Motor neuron (in vitro differentiated cells): Measurements from ENCODE around the gene ERBB2. TPM values are rescaled to one million over a fixed set of nuclear protein-coding genes. Genes with fewer than 3 reads are reported as not detected.

Source experiments
- ATAC-seq, 8 experiments: fragments of 200-7000 bp; cut with Tn5 transposase; replicated peaks in 6 of 8; 2 replicates each; pipeline ENCODE4 v1.8.0; 2021; ENCODE audit warnings: mild to moderate bottlenecking in 8 of 8, moderate library complexity in 8 of 8
- H3K27ac ChIP-seq, 2 donors: fragments of 250-450 bp; sonication (Bioruptor Pico); 2 replicates each; pipeline ENCODE4 v1.9.0; 2021; ENCODE audit warnings: antibody characterized with exemption in 2 of 2, mild to moderate bottlenecking in 2 of 2, moderate library complexity in 1 of 2
- H3K4me1 ChIP-seq, 2 donors: fragments of 250-450 bp; sonication (Bioruptor Pico); replicated peaks in 1 of 2; 2 replicates each; pipeline ENCODE4 v1.6.1; 2021; ENCODE audit warnings: antibody characterized with exemption in 2 of 2, mild to moderate bottlenecking in 2 of 2, moderate library complexity in 1 of 2
- H3K4me3 ChIP-seq, 5 donors: fragments of 250-450 bp; sonication (Bioruptor Pico); 2 replicates each; pipeline ENCODE4 v1.9.0; 2021; ENCODE audit warnings: antibody characterized with exemption in 5 of 5, mild to moderate bottlenecking in 5 of 5, moderate library complexity in 4 of 5
- WGBS, 10 experiments: fragments of 450-650 bp; shearing (Covaris generic); methylation state at CpG; one replicate each; pipeline ENCODE4 v1.0.0; 2022; 5-methylcytosine and 5-hydroxymethylcytosine counted together
- in situ Hi-C, 9 experiments: fragments of 400-800 bp; cut with MboI; loops; one replicate each; pipeline ENCODE4 v1.15.0; 2021; ENCODE audit warnings: low sequenced_read_pairs in 9 of 9, low pct_unique_long_range_greater_than_20kb in 2 of 9; ENCODE audit not compliant: unreplicated experiment in 9 of 9
- total RNA-seq, 8 experiments: library from RNA; unstranded; fragments of 300-600 nt; gene quantifications; 2 replicates each; pipeline versions ENCODE4 v1.2.3 to v1.2.4, GENCODE V29; 2022

The ERBB2 gene
- total RNA-seq, 8 experiments from 2014 or later = 7.0 to 54.7 (median 15.9) TPM

DNA sequence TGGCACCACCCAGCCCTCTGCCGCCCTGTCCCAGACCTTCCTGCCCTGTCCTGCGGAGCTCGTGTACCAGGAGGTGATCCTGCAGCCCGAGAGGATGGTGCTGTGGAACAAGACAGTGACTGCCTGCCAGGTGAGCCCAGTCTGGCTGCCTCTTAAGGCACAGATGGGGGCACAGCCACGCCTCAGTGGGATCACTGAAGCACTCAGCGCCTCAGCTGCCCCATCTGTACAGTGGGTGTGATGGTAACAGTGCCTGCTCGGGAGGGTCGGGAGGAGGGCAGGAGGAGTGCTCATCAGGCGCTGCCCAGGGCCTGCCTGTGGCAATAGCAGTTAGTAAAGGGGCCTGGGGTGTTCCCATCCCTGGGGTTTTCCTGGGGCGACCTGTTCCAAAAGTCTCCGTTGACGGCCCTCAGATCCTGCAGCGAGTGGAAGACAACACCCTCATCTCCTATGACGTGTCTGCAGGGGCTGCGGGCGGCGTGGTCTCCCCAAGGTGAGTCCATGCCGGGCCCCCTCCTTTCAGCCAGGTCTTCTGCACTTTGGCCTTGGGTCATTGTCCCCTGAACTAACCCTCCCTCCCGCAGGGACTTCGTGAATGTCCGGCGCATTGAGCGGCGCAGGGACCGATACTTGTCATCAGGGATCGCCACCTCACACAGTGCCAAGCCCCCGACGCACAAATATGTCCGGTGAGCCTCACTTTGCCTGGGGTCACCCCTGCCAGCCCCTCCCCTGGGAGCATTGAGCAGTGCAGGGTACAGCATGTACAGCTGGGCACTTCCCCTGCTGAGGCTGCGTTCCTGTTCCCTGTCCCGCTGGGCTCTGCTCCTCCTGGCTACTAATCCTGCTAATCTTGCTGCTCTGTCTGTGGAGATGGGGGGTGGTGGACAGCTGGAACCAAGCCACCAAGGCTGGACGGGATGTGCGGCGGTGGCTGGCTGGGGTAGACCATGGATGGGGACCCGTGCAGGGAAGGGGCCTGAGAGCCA is 39.2 kb upstream of the ERBB2 start:
- WGBS, 10 experiments = 60 to 100% (median 93%) methylated on average over 2 to 11 of the region's 35 CpGs; no CpG with 5 or more reads in 5 of the 10 experiments
- ATAC-seq = no peak
- H3K27ac ChIP-seq = no peak overlapping the region
- in situ Hi-C loops = no loop called here
- peaks cover 10 to 31% of the 10 kb centered on the region in 2 donors for H3K4me1 ChIP-seq
- no peak overlapping the region for H3K4me3 ChIP-seq

DNA sequence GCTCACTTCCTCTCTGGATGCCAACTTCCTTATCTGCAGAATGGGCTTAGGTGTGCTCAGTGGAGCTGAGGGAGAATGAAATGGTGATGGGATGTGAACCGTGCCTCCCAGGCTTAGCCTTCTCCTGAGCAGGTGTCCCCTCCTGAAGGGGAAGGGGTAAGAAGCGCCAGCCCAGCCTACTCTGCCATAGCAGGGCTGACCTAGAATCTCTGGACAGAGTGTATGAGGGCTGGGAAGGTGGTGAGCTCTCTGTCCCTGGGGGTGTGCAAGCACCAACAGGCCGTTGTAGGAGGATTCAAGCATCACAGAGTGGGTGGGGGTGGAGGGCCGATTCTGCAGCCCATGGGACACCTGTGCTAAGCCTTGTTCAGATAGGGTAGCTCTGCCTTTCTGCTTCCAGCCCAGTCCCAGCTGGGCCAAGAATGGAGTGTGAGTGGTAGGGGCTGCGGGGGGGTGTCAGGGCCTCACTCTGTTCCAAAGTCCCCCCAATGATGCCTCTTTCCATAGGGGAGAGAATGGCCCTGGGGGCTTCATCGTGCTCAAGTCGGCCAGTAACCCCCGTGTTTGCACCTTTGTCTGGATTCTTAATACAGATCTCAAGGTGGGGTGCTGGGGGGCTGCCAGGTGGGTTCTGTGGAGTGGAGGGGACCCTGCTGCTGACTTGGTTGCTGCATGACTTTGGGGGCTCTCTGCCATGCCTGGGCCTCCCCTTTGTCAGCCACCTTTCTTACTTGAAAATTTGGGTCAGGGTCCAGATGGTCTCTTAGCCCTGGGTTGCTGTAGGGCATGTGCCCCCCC is 37.9 kb upstream of the ERBB2 start:
- in situ Hi-C loops = no loop called here
- no peak for ATAC-seq
- no peak overlapping the region for H3K27ac ChIP-seq
- WGBS, 10 experiments = 40 to 80% (median 73%) methylated on average over 1 to 3 of the region's 8 CpGs; no CpG with 5 or more reads in 7 of the 10 experiments
- peaks cover 8 to 35% of the 10 kb centered on the region in 2 donors for H3K4me1 ChIP-seq
- H3K4me3 ChIP-seq = no peak overlapping the region

DNA sequence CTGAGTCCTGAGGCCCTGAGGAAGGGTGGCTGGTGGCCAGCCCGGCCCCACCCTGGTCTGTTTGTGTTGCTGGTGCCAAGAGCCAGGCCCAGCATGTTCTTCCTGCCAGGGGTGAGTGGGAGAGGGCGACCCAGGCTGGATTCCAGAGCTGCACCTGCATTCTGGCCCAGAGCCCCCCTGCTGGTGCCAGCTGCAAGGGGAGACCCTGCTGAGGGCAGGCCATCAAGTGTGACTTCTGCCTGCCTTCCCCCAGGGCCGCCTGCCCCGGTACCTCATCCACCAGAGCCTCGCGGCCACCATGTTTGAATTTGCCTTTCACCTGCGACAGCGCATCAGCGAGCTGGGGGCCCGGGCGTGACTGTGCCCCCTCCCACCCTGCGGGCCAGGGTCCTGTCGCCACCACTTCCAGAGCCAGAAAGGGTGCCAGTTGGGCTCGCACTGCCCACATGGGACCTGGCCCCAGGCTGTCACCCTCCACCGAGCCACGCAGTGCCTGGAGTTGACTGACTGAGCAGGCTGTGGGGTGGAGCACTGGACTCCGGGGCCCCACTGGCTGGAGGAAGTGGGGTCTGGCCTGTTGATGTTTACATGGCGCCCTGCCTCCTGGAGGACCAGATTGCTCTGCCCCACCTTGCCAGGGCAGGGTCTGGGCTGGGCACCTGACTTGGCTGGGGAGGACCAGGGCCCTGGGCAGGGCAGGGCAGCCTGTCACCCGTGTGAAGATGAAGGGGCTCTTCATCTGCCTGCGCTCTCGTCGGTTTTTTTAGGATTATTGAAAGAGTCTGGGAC is 37.1 kb upstream of the ERBB2 start:
- peak in 4 of 8 experiments; percentile 3 to 9 (median 8) for ATAC-seq
- Histone ChIP-seq H3K4me1 (peaks cover 14 to 43% of the 10 kb centered on the region in 2 donors), H3K27ac (peak overlapping the region in 1 of 2 donors; percentile 23), H3K4me3 (no peak overlapping the region)
- in situ Hi-C loops = no loop called here
- 70 to 100% methylated on average over 1 to 2 of the region's 22 CpGs; no CpG with 5 or more reads in 8 of the 10 experiments for WGBS, 10 experiments

DNA sequence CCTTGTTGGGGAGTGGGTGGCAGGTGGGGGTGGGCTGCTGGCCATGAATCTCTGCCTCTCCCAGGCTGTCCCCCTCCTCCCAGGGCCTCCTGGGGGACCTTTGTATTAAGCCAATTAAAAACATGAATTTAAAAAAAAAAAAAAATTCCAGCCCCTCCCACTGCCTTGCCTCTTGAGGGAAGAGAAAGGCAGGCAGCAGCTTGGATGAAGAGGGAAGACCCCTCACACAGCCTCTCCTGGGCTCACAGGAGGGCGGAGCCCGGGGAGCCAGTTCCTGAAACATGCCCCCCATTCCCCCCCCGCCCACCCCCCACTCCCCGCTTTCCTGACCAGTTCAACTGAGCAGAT is 36.5 kb upstream of the ERBB2 start:
- Histone ChIP-seq H3K4me3 (no peak overlapping the region), H3K4me1 (peaks cover 14 to 47% of the 10 kb centered on the region in 2 donors), H3K27ac (no peak overlapping the region)
- ATAC-seq = peak in 4 of 8 experiments; percentile 2 to 8 (median 4)
- in situ Hi-C loops = no loop called here
- no CpG with 5 or more reads among the region's 4 CpGs for WGBS, 10 experiments

DNA sequence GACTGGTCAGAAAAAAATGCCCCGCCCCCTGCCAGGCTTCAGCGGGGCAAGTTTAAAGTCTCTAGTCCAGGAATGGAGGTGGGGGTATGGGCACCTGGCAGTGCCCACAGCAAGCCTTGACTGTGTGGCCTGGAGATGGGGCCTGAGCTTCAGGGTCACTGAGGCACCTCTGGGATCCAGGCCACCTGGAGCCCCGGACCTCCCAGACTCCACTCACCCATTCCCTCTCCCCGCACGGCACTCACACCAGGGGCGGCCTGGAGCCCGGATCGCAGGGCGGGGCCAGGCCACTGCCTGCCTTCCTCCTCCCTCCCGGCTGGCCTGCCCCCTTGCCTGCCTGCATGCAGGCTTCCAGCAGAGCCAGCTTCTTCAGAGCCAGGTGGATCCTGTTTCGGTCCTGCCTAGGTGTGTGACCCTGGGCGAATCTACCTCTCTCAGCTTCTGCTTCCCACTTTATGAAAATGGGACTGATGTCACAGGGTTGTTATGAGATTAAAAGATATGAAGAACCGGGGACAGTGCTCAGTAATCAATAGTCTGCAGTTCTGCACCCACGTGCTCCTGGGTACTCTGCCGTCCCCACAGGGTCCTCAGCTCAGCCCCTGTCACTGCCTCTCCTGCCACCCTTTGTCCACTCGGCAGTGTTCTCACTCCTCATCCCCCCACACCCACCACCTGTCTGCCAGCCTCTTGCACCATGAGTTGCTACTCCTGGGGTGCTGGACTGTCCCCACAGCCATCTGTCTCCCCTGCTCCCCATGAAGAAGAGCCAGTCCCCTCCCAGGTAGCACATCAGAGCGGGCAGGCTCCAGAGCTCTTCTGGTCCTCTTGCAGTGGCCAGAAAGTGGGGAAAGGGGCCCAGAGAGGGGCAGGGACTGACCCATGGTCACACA is 35.9 kb upstream of the ERBB2 start:
- 10 to 100% (median 43%) methylated on average over 1 to 6 of the region's 17 CpGs; no CpG with 5 or more reads in 3 of the 10 experiments for WGBS, 10 experiments
- ATAC-seq = peak in 3 of 8 experiments; percentile 52 to 59 (median 58)
- Histone ChIP-seq H3K4me1 (peaks cover 16 to 52% of the 10 kb centered on the region in 2 donors), H3K27ac (no peak overlapping the region), H3K4me3 (no peak overlapping the region)
- in situ Hi-C loops = no loop called here

DNA sequence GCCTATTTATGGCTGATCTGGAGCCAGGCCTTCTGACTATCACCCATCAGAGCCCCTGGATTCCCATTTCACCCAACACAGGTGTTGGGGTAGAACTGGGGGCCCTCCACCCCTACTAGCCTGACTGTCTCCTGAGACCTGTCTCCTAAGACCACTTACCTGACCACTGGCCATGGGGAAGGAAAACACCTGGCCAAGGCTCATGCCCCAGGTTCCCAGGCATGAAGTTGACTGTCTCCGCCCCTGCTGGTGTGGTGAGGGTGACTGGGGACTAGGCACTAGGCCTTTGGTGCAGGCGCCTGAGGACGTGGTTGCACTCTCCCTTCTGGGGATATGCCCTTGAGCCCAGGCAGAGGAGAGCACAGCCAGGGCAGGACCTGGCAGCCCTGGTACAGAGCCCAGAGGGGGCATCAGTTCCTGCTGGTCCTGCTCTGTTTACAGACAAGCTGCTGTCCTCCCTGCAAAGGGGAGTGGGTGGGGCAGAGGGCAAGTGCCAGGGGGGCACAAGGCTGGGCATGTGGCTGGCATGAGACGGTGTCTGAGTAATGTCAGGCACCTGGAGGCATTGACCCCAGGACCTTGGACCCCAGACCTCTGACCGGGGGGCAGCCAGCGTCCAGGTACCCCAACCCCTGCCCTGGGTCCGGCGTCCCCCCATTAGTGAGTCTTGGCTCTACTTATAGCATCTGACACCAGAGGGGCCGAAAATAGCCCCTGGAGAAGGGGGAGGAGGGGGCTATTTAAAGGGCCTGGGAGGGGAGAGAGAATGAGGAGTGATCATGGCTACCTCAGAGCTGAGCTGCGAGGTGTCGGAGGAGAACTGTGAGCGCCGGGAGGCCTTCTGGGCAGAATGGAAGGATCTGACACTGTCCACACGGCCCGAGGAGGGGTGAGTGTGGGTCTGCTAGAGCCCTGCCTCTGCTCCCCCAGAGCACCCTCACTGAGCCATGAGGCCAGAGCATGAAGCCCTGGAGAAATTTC is 35.0 kb upstream of the ERBB2 start, which contains the start of gene TCAP:
TSS of gene TCAP (plus strand) at position 769 of the 981 bp plus-strand sequence. CDS start at position 780, 11 bp downstream.
- peak in 4 of 8 experiments; percentile 2 to 9 (median 4) for ATAC-seq
- Histone ChIP-seq H3K4me3 (no peak within 1 kb of the TSS), H3K27ac (no peak within 1 kb of the TSS), H3K4me1 (peaks cover 19 to 58% of the 10 kb centered on the region in 2 donors)
- WGBS, 10 experiments = 55% methylated on average over 2 of the region's 15 CpGs; no CpG with 5 or more reads in 9 of the 10 experiments
- in situ Hi-C loops = no loop called here

DNA sequence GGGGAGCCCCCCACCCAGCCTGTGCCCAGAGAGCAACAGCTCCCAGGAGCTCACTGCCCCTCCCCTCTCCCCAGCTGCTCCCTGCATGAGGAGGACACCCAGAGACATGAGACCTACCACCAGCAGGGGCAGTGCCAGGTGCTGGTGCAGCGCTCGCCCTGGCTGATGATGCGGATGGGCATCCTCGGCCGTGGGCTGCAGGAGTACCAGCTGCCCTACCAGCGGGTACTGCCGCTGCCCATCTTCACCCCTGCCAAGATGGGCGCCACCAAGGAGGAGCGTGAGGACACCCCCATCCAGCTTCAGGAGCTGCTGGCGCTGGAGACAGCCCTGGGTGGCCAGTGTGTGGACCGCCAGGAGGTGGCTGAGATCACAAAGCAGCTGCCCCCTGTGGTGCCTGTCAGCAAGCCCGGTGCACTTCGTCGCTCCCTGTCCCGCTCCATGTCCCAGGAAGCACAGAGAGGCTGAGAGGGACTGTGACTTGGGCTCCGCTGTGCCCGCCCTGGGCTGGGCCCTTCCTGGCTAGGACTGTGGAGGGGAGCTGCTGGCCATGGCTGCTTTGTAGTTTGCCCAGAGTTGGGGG is 34.1 kb upstream of the ERBB2 start:
- in situ Hi-C loops = no loop called here
- no peak overlapping the region for H3K4me3 ChIP-seq
- peaks cover 20 to 58% of the 10 kb centered on the region in 2 donors for H3K4me1 ChIP-seq
- ATAC-seq = peak in 7 of 8 experiments; percentile 2 to 42 (median 20)
- no peak overlapping the region for H3K27ac ChIP-seq
- 37 to 50% (median 40%) methylated on average over 1 to 6 of the region's 17 CpGs; no CpG with 5 or more reads in 7 of the 10 experiments for WGBS, 10 experiments

DNA sequence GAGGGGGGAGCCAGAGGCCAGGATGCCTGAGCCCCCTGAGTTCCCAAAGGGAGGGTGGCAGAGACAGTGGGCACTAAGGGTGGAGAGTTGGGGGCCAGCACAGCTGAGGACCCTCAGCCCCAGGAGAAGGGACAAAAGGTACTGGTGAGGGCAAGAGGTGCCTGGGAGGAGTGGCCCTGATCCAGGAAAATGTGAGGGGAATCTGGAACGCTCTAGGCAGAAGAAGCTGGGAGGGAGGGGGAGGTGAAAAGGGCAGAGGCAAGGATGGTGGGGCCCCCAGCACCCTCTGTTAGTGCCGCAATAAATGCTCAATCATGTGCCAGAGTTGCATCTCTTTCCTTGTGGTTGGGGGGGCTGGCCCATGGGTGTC is 33.6 kb upstream of the ERBB2 start:
- no peak overlapping the region for H3K4me3 ChIP-seq
- 13% methylated on average over 1 of the region's 2 CpGs; no CpG with 5 or more reads in 9 of the 10 experiments for WGBS, 10 experiments
- in situ Hi-C loops = no loop called here
- no peak for ATAC-seq
- no peak overlapping the region for H3K27ac ChIP-seq
- peaks cover 20 to 58% of the 10 kb centered on the region in 2 donors for H3K4me1 ChIP-seq

DNA sequence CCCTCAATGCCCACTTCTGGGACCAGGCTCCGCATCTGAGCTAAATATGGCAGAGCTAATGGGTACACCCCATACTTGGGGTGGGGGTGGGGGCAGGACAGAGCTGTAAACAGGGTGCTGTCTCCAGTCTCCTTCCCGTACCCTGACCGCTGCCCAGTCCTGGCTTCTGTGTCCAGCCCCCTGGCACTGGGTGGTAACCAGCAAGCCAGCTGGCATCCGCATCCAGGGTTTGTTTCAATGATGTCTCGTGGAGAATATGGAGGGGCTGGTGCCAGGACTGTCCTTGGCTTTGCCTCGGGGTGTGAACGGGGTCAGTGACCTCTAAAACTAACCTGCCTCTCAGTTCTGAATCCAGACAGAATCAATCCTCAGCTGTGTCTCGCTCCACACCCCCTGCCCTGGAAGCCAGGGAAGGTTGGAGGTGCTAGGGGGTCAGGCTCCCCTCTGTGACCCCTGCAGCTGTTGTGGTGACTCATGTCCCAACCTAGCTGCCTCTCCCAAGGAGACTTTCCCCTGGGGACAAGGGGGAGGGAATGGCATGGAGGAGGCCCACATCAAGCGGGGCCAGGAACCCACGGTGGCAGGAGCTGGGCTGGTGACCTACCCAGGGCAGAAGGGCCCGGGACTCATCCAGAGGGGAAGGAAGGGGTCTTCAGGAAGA is 33.1 kb upstream of the ERBB2 start:
- no peak overlapping the region for H3K27ac ChIP-seq
- no peak for ATAC-seq
- H3K4me3 ChIP-seq = no peak overlapping the region
- in situ Hi-C loops = no loop called here
- peaks cover 20 to 58% of the 10 kb centered on the region in 2 donors for H3K4me1 ChIP-seq
- WGBS, 10 experiments = 40 to 87% (median 61%) methylated on average over 1 to 3 of the region's 11 CpGs; no CpG with 5 or more reads in 6 of the 10 experiments

DNA sequence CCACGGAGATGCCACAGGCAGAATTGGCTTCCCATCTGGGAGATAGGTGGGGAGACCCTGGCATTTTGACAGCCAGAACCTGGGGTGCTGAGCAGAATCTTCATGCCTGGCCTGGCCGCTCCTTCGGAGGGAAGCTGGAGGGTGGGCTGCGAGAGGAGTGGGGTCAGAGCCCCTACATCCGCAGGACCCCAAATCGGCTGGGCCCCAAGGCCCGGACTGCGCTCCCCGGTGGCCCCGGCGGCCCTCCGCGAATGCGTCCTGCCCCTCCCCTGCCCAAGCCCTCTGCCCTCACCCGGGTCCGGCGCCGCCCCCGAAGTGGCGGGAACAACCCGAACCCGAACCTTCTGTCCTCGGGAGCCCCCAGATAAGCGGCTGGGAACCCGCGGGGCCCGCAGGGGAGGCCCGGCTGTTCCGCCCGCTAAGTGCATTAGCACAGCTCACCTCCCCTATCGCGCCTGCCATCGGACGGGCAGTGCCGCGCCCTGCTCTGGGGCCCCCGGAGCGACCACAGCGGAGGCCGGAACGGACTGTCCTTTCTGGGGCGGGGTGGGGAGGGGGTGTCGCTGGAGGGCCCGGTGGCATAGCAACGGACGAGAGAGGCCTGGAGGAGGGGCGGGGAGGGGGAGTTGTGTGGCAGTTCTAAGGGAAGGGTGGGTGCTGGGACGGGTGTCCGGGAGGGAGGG is 32.5 kb upstream of the ERBB2 start:
- Histone ChIP-seq H3K4me1 (peaks cover 20 to 58% of the 10 kb centered on the region in 2 donors), H3K4me3 (peak overlapping the region in 1 of 5 donors; percentile 36)
- in situ Hi-C loops = no loop called here

More for the DNA sequence above, 32.5 kb upstream of the ERBB2 start:
- WGBS, 10 experiments = 6 to 90% methylated on average over 2 to 3 of the region's 49 CpGs; no CpG with 5 or more reads in 8 of the 10 experiments
- peak; percentile 2 to 61 (median 49) for ATAC-seq
- peak overlapping the region in 1 of 2 donors; percentile 1 for H3K27ac ChIP-seq
